ENCODE results near the gene ZDHHC19. TPM values are rescaled to one million over a fixed set of nuclear protein-coding genes. Genes with fewer than 3 reads are reported as not detected.
"Not testable (repeated sequence)": the region's sequence is repeated elsewhere in the genome, so short reads cannot be mapped to it uniquely, and the experiment has no call there.

ZDHHC19 gene
- total RNA-seq, 4 donors from 2014 or later: not detected

DNA sequence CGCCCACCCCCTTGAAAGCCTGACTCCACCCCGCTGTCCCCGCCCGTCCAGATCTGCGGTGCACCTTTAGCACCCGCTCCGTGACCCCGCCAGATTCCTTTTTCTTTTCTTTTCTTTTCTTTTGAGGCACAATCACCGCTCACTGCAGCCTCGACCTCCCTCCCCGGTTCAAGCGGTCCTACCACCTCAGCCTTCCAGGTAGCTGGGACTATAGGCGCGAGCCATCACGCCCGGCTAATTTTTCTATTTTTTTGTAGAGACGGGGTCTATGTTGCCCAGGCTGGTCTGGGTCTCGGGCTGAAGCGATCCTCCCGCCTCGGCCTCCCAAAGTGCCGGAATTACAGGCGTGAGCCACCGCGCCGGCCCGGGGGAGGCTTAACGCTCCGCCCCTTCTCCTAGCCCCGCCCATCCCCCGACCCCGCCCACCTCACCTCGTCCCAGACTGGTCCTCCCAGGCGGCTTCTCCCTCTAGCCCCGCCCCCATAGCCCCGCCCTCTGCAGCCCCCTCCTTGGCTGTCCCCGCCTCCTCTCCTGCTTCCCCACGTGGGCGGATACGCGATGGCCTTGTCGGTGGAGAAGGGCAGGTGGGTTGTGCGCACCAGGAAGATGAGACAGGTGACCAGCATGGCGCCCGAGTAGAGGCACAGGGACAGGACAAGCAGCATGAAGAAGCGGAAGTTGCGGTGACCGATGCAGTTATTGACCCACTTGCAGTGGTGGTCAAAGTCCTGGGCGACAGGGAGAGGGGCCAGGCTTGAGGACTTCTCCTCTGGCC is 3.2 kb downstream of the ZDHHC19 start:
- no peak for TF ChIP-seq POLR2A (IDR thresholded peaks at IDR 0.05)
- TF ChIP-seq, protein P1, sequence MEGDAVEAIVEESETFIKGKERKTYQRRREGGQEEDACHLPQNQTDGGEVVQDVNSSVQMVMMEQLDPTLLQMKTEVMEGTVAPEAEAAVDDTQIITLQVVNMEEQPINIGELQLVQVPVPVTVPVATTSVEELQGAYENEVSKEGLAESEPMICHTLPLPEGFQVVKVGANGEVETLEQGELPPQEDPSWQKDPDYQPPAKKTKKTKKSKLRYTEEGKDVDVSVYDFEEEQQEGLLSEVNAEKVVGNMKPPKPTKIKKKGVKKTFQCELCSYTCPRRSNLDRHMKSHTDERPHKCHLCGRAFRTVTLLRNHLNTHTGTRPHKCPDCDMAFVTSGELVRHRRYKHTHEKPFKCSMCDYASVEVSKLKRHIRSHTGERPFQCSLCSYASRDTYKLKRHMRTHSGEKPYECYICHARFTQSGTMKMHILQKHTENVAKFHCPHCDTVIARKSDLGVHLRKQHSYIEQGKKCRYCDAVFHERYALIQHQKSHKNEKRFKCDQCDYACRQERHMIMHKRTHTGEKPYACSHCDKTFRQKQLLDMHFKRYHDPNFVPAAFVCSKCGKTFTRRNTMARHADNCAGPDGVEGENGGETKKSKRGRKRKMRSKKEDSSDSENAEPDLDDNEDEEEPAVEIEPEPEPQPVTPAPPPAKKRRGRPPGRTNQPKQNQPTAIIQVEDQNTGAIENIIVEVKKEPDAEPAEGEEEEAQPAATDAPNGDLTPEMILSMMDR (IDR thresholded peaks at IDR 0.05): no peak
- no peak overlapping the region for H3K27ac ChIP-seq
- H3K36me3 ChIP-seq: no peaks in the 10 kb centered on the region
- WGBS, 2 donors: 31 to 44% methylated on average over 40 to 41 of the region's 49 CpGs
- intact Hi-C loops (cut with DNase I): no loop called here
- no peak overlapping the region for H3K4me3 ChIP-seq (replicated peaks in 1 of 3)
- H3K4me1 ChIP-seq: no peaks in the 10 kb centered on the region
- H3K27me3 ChIP-seq: no peaks in the 10 kb centered on the region
- no peaks in the 10 kb centered on the region for H3K9me3 ChIP-seq
- peak in 1 of 2 donors; percentile 25 for DNase-seq

DNA sequence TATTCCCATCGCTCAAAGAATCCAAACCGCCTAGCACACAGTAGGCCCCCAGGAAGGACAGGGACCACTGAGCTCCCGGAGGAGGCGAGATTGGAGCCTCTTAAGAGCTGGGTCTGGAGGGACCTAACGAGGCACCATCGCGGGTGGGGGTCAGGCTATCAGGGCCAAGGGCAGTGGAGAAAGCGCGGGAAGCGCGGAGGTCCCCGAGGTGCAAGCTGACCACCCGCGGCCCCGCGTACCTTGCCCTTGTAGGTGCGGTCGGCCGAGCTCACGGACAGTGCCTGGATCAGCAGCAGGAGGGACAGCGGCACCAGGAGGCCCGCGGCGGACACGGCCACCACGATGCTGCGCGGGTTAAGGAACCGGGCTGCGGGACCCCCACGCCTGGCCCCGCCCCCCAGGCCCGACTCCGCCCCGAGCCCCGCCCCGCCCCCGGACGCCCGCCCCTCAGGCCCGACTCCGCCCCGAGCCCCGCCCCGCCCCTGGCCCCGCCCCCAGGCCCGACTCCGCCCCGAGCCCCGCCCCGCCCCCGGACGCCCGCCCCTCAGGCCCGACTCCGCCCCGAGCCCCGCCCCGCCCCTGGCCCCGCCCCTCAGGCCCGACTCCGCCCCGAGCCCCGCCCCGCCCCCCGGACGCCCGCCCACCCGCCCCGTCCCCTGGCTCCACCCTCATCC is 3.9 kb downstream of the ZDHHC19 start:
- TF ChIP-seq, protein P1 (IDR thresholded peaks at IDR 0.05): no peak
- no peak for TF ChIP-seq POLR2A (IDR thresholded peaks at IDR 0.05)
- intact Hi-C loops (cut with DNase I): no loop called here
- no peaks in the 10 kb centered on the region for H3K4me1 ChIP-seq
- 37 to 87% methylated on average over 4 to 12 of the region's 70 CpGs for WGBS, 2 donors
- no peaks in the 10 kb centered on the region for H3K27me3 ChIP-seq
- H3K4me3 ChIP-seq (replicated peaks in 1 of 3): no peak overlapping the region
- no peaks in the 10 kb centered on the region for H3K9me3 ChIP-seq
- H3K36me3 ChIP-seq: no peaks in the 10 kb centered on the region
- H3K27ac ChIP-seq: no peak overlapping the region
- no peak for DNase-seq

DNA sequence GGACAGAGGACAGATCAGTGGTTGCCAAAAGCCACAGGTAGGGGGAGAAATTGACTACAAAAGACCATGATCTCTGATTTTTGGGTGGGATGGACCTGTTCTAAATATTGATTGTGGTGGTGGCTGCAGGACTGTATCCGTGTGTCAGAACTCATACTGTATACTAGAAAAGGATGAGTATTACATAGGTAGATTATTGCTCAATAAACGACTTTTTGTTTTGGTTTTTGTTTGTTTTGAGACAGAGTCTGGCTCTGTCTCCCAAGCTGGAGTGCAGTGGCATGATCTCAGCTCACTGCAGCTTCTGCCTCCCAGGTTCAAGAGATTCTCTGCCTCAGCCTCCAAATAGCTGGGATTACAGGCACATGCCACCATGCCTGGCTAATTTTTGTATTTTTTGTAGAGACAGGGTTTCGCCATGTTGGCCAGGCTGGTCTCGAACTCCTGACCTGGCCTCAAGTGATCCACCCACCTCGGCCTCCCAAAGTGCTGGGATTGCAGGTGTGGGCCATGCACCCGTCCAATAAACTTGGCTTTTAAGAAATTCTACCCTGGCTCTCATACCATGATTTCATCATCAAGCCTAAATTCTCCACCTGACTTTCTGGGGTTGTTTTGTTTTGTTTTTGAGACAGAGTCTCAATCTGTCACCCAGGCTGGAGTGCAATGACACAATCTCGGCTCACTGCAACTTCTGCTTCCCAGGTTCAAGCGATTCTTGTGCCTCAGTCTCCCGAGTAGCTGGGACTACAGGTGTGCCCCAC is 5.6 kb downstream of the ZDHHC19 start:
- 84 to 88% methylated on average over 9 of the region's 9 CpGs for WGBS, 2 donors

DNA sequence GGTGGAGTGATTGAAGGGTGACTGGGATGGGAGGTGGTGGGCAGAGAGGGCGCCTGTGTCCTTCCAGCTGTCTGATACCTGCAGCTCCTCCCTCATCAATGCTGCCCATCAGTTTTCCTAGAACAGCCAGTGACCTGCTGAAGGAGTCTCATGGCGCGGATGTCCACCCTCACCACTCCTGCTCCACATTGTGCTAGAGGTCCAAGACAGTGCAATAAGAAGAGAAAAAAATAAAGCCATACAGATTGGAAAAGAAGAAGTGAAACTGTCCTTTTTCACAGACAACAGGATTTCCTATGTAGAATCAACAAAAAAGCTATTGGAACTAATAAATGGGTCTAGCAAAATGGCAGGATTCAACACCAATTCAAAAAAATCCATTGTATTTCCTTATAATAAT is 7.4 kb downstream of the ZDHHC19 start:
- H3K27ac ChIP-seq: no peak overlapping the region
- intact Hi-C loops (cut with DNase I): no loop called here
- 80 to 92% methylated on average over 3 of the region's 3 CpGs for WGBS, 2 donors
- no peaks in the 10 kb centered on the region for H3K27me3 ChIP-seq
- no peak overlapping the region for H3K4me3 ChIP-seq (replicated peaks in 1 of 3)
- TF ChIP-seq, protein P1 (IDR thresholded peaks at IDR 0.05): no peak
- no peak for TF ChIP-seq POLR2A (IDR thresholded peaks at IDR 0.05)
- H3K36me3 ChIP-seq: no peaks in the 10 kb centered on the region
- H3K9me3 ChIP-seq: no peaks in the 10 kb centered on the region
- no peaks in the 10 kb centered on the region for H3K4me1 ChIP-seq
- no peak for DNase-seq

More for the DNA sequence above, 5.6 kb downstream of the ZDHHC19 start:
- H3K27ac ChIP-seq; intact Hi-C loops (cut with DNase I); H3K36me3 ChIP-seq; H3K4me1 ChIP-seq; H3K9me3 ChIP-seq; H3K27me3 ChIP-seq; DNase-seq; H3K4me3 ChIP-seq (replicated peaks in 1 of 3): not testable (repeated sequence)

DNA sequence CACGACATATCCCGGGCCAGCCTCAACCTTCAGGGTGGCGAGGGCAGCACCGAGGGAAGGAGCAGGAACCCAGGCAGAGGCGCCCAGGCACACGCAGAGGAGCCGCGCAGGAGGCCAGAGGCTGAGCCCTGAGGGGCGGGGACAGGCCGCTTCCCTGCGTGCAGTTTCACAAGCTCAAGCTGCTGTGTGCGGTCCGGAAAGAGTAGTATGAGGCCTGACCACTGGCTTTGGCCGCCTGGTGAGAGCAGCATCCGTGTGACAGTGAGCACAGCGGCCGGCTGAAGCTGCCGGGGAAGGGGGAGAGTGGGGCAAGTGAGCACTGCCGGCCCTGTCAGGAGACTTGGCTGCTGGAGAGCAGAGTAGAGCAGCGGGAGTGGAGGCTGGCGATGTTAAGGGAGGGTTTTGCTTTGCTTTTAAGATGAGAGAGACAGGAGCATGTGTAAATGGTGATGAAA is 8.7 kb downstream of the ZDHHC19 start:
- Histone ChIP-seq H3K27ac (no peak overlapping the region), H3K27me3 (no peaks in the 10 kb centered on the region), H3K4me1 (no peaks in the 10 kb centered on the region), H3K4me3 (replicated peaks in 1 of 3) (no peak overlapping the region), H3K9me3 (no peaks in the 10 kb centered on the region), H3K36me3 (no peaks in the 10 kb centered on the region)
- intact Hi-C loops (cut with DNase I): no loop called here
- TF ChIP-seq, protein P1 (IDR thresholded peaks at IDR 0.05): no peak
- no peak for TF ChIP-seq POLR2A (IDR thresholded peaks at IDR 0.05)
- DNase-seq: no peak
- WGBS, 2 donors: 36 to 57% methylated on average over 21 of the region's 21 CpGs

Measured in thyroid gland (tissue), 4 donors.